ENCODE data around the gene NUP188. TPM values are rescaled to one million over a fixed set of nuclear protein-coding genes. Genes with fewer than 3 reads are reported as not detected.

NUP188 gene
- total and polyA plus RNA-seq, 10 of the 15 experiments (the other 5 are each of a cell fraction or from before 2014, with no cell fraction given): 1.4 to 73.7 (median 48.9) TPM

DNA sequence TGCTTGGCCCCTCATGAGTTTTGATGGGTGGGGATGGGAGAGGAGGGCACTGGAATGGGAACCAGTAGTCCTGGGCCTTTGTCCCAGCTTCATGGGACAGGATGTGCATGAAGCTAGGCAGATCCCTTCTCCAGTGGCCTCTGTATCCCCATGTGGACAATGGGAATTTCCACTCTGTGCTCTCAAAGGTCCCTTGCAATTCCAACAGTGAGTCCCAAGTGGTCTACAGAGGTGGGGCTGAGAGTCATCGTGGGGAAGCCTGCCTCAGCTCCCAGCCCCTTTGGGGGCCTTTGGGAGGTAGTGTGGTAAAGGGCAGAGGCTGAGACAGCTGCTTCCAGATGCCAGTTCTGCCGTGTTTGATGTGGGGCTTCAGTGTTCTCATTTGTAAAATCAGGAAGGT, 28.6 kb upstream of the NUP188 start:
- Histone ChIP-seq H2AFZ (ENCODE audit: control insufficient read depth, low read depth, low read length) (no peak overlapping the region), H3K4me3 (no peak overlapping the region), H3K36me3 (ENCODE audit: control insufficient read depth in 2 of 2, insufficient read depth in 2 of 2, low read length in 1 of 2) (peaks cover 3 to 8% of the 10 kb centered on the region in 2 experiments; a peak in 3 of 4 replicates), H4K20me1 (ENCODE audit: control insufficient read depth, insufficient read depth) (no peaks in the 10 kb centered on the region), H3K27me3 (replicated peaks in 1 of 2; ENCODE audit: control insufficient read depth in 2 of 2, insufficient read depth in 2 of 2, low read length in 1 of 2) (no peaks in the 10 kb centered on the region), H3K27ac (ENCODE audit: control insufficient read depth, insufficient read depth) (no peak overlapping the region), H3K79me2 (ENCODE audit: control insufficient read depth, insufficient read depth, low read length) (no peaks in the 10 kb centered on the region), H3K9me3 (replicated peaks; ENCODE audit: control insufficient read depth, insufficient read depth, low read length) (no peaks in the 10 kb centered on the region), H3K4me2 (ENCODE audit: control insufficient read depth, insufficient read depth) (no peak overlapping the region), H3K4me1 (ENCODE audit: control insufficient read depth, insufficient read depth, low read length) (no peaks in the 10 kb centered on the region), H3K9ac (ENCODE audit: control insufficient read depth, insufficient read depth, low read length) (no peak overlapping the region)
- POLR2A ChIA-PET: no interaction called here
- no peak for DNase-seq (ENCODE audit: low read depth, low spot score)
- SMC1A ChIA-PET (ENCODE audit: uncharacterized antibody, unreplicated experiment): no interaction called here
- ATAC-seq: no peak
- no peak for FAIRE-seq
- intact Hi-C loops (cut with micrococcal nuclease; ENCODE audit: unreplicated experiment) (no loop called here), in situ Hi-C loops (cut with MboI) (no loop called here)
- RAD21 ChIA-PET (ENCODE audit: unreplicated experiment): no interaction called here
- CTCF ChIA-PET: interaction anchor here (1.3 kb wide), 1 partner anchor 55 kb away, joined by 3 read pairs; no protein-coding TSS in a partner anchor
- no TSS peak for BruUV-seq (replicated peaks)
- TF ChIP-seq E2F4 (IDR thresholded peaks at IDR 0.05; ENCODE audit: low read depth, low read length) (no peak), NR2C2 (IDR thresholded peaks at IDR 0.05; ENCODE audit: borderline replicate concordance, control insufficient read depth, insufficient read length, low read depth) (no peak), POLR2AphosphoS5 (IDR thresholded peaks at IDR 0.05; ENCODE audit: low read length) (no peak), ASH2L (IDR thresholded peaks at IDR 0.05; ENCODE audit: borderline replicate concordance, low read depth) (no peak), CHD1 (IDR thresholded peaks at IDR 0.05; ENCODE audit: low read depth, low read length) (no peak), SMAD5 (IDR thresholded peaks at IDR 0.05; ENCODE audit: low read depth) (no peak), FOXM1 (IDR thresholded peaks at IDR 0.05; ENCODE audit: low read depth, low read length) (no peak), SUPT20H (IDR thresholded peaks at IDR 0.05; ENCODE audit: borderline replicate concordance, control insufficient read depth, low read depth, low read length) (no peak)
- WGBS (ENCODE audit: insufficient coverage, insufficient replicate concordance, low lambda C conversion rate, missing lambda C conversion rate): 36% methylated on average over 2 of the region's 2 CpGs

All from GM12878 (cell line).